ENCODE results near the gene KDELR3.

GRCh38 chr22:38449776-38450175, 18.1 kb upstream of the KDELR3 start:
- no peak for TF ChIP-seq CTCF (IDR thresholded peaks at IDR 0.05)
- no peak for TF ChIP-seq POLR2A (IDR thresholded peaks at IDR 0.05; ENCODE audit: low read depth)

Data from esophagus muscularis mucosa (tissue), 3 donors.